Smooth muscle cell (in vitro differentiated cells): ENCODE data around the gene PCDHGA4. TPM values are rescaled to one million over a fixed set of nuclear protein-coding genes. Genes with fewer than 3 reads are reported as not detected.
"Not testable (repeated sequence)": the region's sequence is repeated elsewhere in the genome, so short reads cannot be mapped to it uniquely, and the experiment has no call there.

Experiments
- DNase-seq: peaks from one replicate; lab custom pipeline; 2025; ENCODE audit not compliant: unreplicated experiment; lab: John Stamatoyannopoulos, UW
- H2AFZ ChIP-seq: fragments of 200-600 bp; sonication (generic); 2 replicates; pipeline ENCODE4 v1.6.0; 2016; ENCODE audit warnings: antibody characterized with exemption, low read depth, mild to moderate bottlenecking
- H3F3A ChIP-seq: fragments of 200-600 bp; sonication (generic); 2 replicates; pipeline ENCODE4 v1.6.0; 2017; ENCODE audit warnings: antibody characterized with exemption, low read depth
- H3K27ac ChIP-seq: fragments of 200-600 bp; sonication (generic); 2 replicates; pipeline ENCODE4 v1.5.1; 2016; ENCODE audit warnings: low read depth, mild to moderate bottlenecking
- H3K27me3 ChIP-seq: fragments of 200-600 bp; sonication (generic); 2 replicates; pipeline ENCODE4 v1.6.1; 2016; ENCODE audit warnings: low read depth, mild to moderate bottlenecking
- H3K36me3 ChIP-seq: fragments of 200-600 bp; sonication (generic); 2 replicates; pipeline ENCODE4 v1.5.1; 2016; ENCODE audit warnings: low read depth
- H3K4me1 ChIP-seq: fragments of 200-600 bp; sonication (generic); 2 replicates; pipeline ENCODE4 v1.5.1; 2016; ENCODE audit warnings: low read depth
- H3K4me2 ChIP-seq: fragments of 200-600 bp; sonication (generic); 2 replicates; pipeline ENCODE4 v1.6.0; 2016; ENCODE audit warnings: mild to moderate bottlenecking
- H3K4me3 ChIP-seq: fragments of 200-600 bp; sonication (generic); 2 replicates; pipeline ENCODE4 v1.5.1; 2016; ENCODE audit warnings: mild to moderate bottlenecking
- H3K79me2 ChIP-seq: fragments of 200-600 bp; sonication (generic); 2 replicates; pipeline ENCODE4 v1.6.0; 2016; ENCODE audit warnings: low read depth, mild to moderate bottlenecking
- H3K9ac ChIP-seq: fragments of 200-600 bp; sonication (generic); 2 replicates; pipeline ENCODE4 v1.6.0; 2016; ENCODE audit warnings: low read depth
- H3K9me3 ChIP-seq: fragments of 200-600 bp; sonication (generic); replicated peaks from 2 replicates; pipeline ENCODE4 v1.5.1; 2016; ENCODE audit warnings: low read depth
- H4K20me1 ChIP-seq: fragments of 200-600 bp; sonication (generic); 2 replicates; pipeline ENCODE4 v1.6.0; 2016; ENCODE audit warnings: low read depth
- WGBS: methylation state at CpG from one replicate; pipeline ENCODE4 v1.1.7; 2016; ENCODE audit warnings: low lambda C conversion rate; 5-methylcytosine and 5-hydroxymethylcytosine counted together
- polyA plus RNA-seq: library from polyadenylated mRNA; unstranded; fragments of >200 nt; fragmentation: Nextera tagmentation; extraction: Ambion mirVana; gene quantifications from 2 replicates; pipeline ENCODE4 v1.2.1, GENCODE V29; 2016
- total RNA-seq: library from RNA; depleted of rRNA; stranded (reverse); fragments of >200 nt; gene quantifications from 2 replicates; pipeline ENCODE4 v1.2.3, GENCODE V29; 2014
- TF ChIP-seq, protein P1 (sequence below): fragments of 200-600 bp; sonication (generic); IDR thresholded peaks from 2 replicates; pipeline ENCODE4 v1.5.1; 2017; ENCODE audit warnings: borderline replicate concordance, mild to moderate bottlenecking, antibody characterized with exemption; ENCODE audit not compliant: insufficient read depth, poor library complexity, severe bottlenecking

PCDHGA4 gene
- total and polyA plus RNA-seq, 2 experiments from 2014 or later = 0.58 TPM; not detected in 1

- no peaks in the 10 kb centered on the region for H4K20me1 ChIP-seq
- H3K4me1 ChIP-seq = no peaks in the 10 kb centered on the region
- TF ChIP-seq, protein P1, sequence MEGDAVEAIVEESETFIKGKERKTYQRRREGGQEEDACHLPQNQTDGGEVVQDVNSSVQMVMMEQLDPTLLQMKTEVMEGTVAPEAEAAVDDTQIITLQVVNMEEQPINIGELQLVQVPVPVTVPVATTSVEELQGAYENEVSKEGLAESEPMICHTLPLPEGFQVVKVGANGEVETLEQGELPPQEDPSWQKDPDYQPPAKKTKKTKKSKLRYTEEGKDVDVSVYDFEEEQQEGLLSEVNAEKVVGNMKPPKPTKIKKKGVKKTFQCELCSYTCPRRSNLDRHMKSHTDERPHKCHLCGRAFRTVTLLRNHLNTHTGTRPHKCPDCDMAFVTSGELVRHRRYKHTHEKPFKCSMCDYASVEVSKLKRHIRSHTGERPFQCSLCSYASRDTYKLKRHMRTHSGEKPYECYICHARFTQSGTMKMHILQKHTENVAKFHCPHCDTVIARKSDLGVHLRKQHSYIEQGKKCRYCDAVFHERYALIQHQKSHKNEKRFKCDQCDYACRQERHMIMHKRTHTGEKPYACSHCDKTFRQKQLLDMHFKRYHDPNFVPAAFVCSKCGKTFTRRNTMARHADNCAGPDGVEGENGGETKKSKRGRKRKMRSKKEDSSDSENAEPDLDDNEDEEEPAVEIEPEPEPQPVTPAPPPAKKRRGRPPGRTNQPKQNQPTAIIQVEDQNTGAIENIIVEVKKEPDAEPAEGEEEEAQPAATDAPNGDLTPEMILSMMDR = no peak
- no peak within 1 kb of the TSS for H3K4me3 ChIP-seq
- H3K27ac ChIP-seq = no peak within 1 kb of the TSS
- no peaks in the 10 kb centered on the region for H3K36me3 ChIP-seq
- peaks cover 11% of the 10 kb centered on the region for H3K9me3 ChIP-seq
- no peak within 1 kb of the TSS for H3K4me2 ChIP-seq
- no peaks in the 10 kb centered on the region for H3K27me3 ChIP-seq
- no peaks in the 10 kb centered on the region for H3K79me2 ChIP-seq
- H3K9ac ChIP-seq = no peak within 1 kb of the TSS
- no peak within 1 kb of the TSS for H2AFZ ChIP-seq
- 89% methylated on average over 21 of the region's 21 CpGs for WGBS
- H3F3A ChIP-seq = no peaks in the 10 kb centered on the region
- DNase-seq = no peak
Observed at GRCh38 chr5:141330299-141331080, 24.3 kb upstream of the PCDHGA4 start, which contains the start of gene PCDHGA1. PCDHGA1 (plus strand) TSS chr5:141330514.

DNA sequence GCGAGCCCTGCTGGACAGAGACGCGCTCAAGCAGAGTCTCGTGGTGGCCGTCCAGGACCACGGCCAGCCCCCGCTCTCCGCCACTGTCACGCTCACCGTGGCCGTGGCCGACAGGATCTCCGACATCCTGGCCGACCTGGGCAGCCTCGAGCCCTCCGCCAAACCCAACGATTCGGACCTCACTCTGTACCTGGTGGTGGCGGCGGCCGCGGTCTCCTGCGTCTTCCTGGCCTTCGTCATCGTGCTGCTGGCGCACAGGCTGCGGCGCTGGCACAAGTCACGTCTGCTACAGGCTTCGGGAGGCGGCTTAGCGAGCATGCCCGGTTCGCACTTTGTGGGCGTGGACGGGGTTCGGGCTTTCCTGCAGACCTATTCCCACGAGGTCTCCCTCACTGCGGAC lies 22.2 kb upstream of the PCDHGA4 start:
- not testable (repeated sequence) for H3K9me3 ChIP-seq, H3K4me3 ChIP-seq, H3K27me3 ChIP-seq, H3K4me1 ChIP-seq, DNase-seq, H3K4me2 ChIP-seq, H3K36me3 ChIP-seq, H2AFZ ChIP-seq, H3K27ac ChIP-seq, H3K9ac ChIP-seq, H3F3A ChIP-seq, H4K20me1 ChIP-seq, H3K79me2 ChIP-seq
- 95% methylated on average over 25 of the region's 39 CpGs for WGBS

GRCh38 chr5:141338538-141339306 lies 16.1 kb upstream of the PCDHGA4 start, which contains the start of gene PCDHGA2:
PCDHGA2 (plus strand) TSS chr5:141338760.
- TF ChIP-seq, protein P1 = no peak
- Histone ChIP-seq H3K4me1 (no peaks in the 10 kb centered on the region), H3K4me2 (no peak within 1 kb of the TSS), H3K9ac (no peak within 1 kb of the TSS), H4K20me1 (no peaks in the 10 kb centered on the region), H3K79me2 (no peaks in the 10 kb centered on the region), H3K9me3 (peaks cover 9% of the 10 kb centered on the region), H3K27me3 (no peaks in the 10 kb centered on the region), H3F3A (no peaks in the 10 kb centered on the region), H3K4me3 (no peak within 1 kb of the TSS), H2AFZ (no peak within 1 kb of the TSS), H3K27ac (no peak within 1 kb of the TSS), H3K36me3 (no peaks in the 10 kb centered on the region)
- DNase-seq = no peak
- WGBS = 80% methylated on average over 27 of the region's 27 CpGs

- H3K9me3 ChIP-seq = peaks cover 16% of the 10 kb centered on the region
- not testable (repeated sequence) for H3K4me1 ChIP-seq, H3F3A ChIP-seq, H4K20me1 ChIP-seq, H3K9ac ChIP-seq, H3K4me3 ChIP-seq, H3K27me3 ChIP-seq, H3K4me2 ChIP-seq, DNase-seq, H3K27ac ChIP-seq, H3K36me3 ChIP-seq, H2AFZ ChIP-seq, H3K79me2 ChIP-seq
- 94% methylated on average over 45 of the region's 45 CpGs for WGBS
Observed at GRCh38 chr5:141340781-141341354, 14.0 kb upstream of the PCDHGA4 start.
